HEK293 (cell line): ENCODE results near the gene FHIT.

Experiments
- CTCF ChIA-PET: fragments of 350-600 bp; formaldehyde crosslinking; extraction: SDS; loops from one replicate; lab custom pipeline; 2021; ENCODE audit warnings: antibody characterized with exemption; lab: Yijun Ruan, JAX
- POLR2A ChIA-PET: fragments of 300-600 bp; formaldehyde crosslinking; extraction: SDS; loops from one replicate; lab custom pipeline; 2020; ENCODE audit warnings: antibody characterized with exemption, inconsistent platforms; lab: Yijun Ruan, JAX
- H3K27ac ChIP-seq: fragments of 200-500 bp; sonication (Bioruptor generic); 2 replicates; pipeline ENCODE4 v1.5.1; 2014; ENCODE audit warnings: low read depth, low read length, control low read depth, inconsistent platforms; ENCODE audit errors: extremely low read depth
- H3K36me3 ChIP-seq, 2 experiments: fragments of 200-500 bp in 1 of 2; sonication (Bioruptor generic) in 1 of 2; 1 replicate in 1 of 2; 2 replicates in 1 of 2; pipeline ENCODE4 v1.5.1; 2014 to 2017; ENCODE audit warnings: inconsistent platforms in 2 of 2, low read length in 2 of 2; ENCODE audit not compliant: control insufficient read depth in 2 of 2, insufficient read depth in 1 of 2
- H3K4me1 ChIP-seq: fragments of 200-500 bp; sonication (Bioruptor generic); 2 replicates; pipeline ENCODE4 v1.5.1; 2014; ENCODE audit warnings: mild to moderate bottlenecking, low read length, inconsistent platforms; ENCODE audit not compliant: control insufficient read depth, insufficient read depth
- H3K4me3 ChIP-seq: 2 replicates; pipeline ENCODE4 v1.5.1; 2011; ENCODE audit warnings: low read depth, mild to moderate bottlenecking, control low read depth, low read length, moderate library complexity
- H3K9me3 ChIP-seq: fragments of 200-500 bp; sonication (Bioruptor generic); 2 replicates; pipeline ENCODE4 v1.5.1; 2014; ENCODE audit warnings: low read depth, low read length, inconsistent platforms; ENCODE audit not compliant: control insufficient read depth, insufficient read depth
- BCL6B ChIP-seq: fragments of 450-650 bp; formaldehyde crosslinking; IDR thresholded peaks from 2 replicates; pipeline ENCODE4 v1.5.1; 2017; ENCODE audit warnings: missing biosample characterization, missing genetic modification characterization
- ELK4 ChIP-seq: IDR thresholded peaks from 2 replicates; pipeline ENCODE4 v1.6.1; 2011; ENCODE audit warnings: mild to moderate bottlenecking, low read depth, low read length, borderline replicate concordance
- MYNN ChIP-seq: fragments of 450-650 bp; formaldehyde crosslinking; IDR thresholded peaks from 2 replicates; pipeline ENCODE4 v1.5.1; 2016; ENCODE audit warnings: missing biosample characterization, missing genetic modification characterization, borderline replicate concordance
- PRDM1 ChIP-seq: fragments of 450-650 bp; formaldehyde crosslinking; IDR thresholded peaks from 2 replicates; pipeline ENCODE4; 2016; ENCODE audit warnings: missing biosample characterization, missing genetic modification characterization
- PRDM6 ChIP-seq: fragments of 450-650 bp; formaldehyde crosslinking; IDR thresholded peaks from 2 replicates; pipeline ENCODE4 v1.5.1; 2017; ENCODE audit warnings: missing biosample characterization, missing genetic modification characterization
- SCRT2 ChIP-seq: fragments of 450-650 bp; formaldehyde crosslinking; IDR thresholded peaks from 2 replicates; pipeline ENCODE4 v1.5.1; 2016; ENCODE audit warnings: missing biosample characterization, missing genetic modification characterization
- SP3 ChIP-seq: fragments of 450-650 bp; formaldehyde crosslinking; IDR thresholded peaks from 2 replicates; pipeline ENCODE4 v1.5.1; 2016; ENCODE audit warnings: missing biosample characterization, missing genetic modification characterization
- ZEB2 ChIP-seq: fragments of 450-650 bp; formaldehyde crosslinking; IDR thresholded peaks from 2 replicates; pipeline ENCODE4 v1.5.1; 2016; ENCODE audit warnings: missing biosample characterization, missing genetic modification characterization
- ZFP3 ChIP-seq: fragments of 450-650 bp; formaldehyde crosslinking; IDR thresholded peaks from 2 replicates; pipeline ENCODE4 v1.5.1; 2016; ENCODE audit warnings: low read depth, missing biosample characterization, missing genetic modification characterization
- ZFP41 ChIP-seq: fragments of 450-650 bp; formaldehyde crosslinking; IDR thresholded peaks from 2 replicates; pipeline ENCODE4 v1.5.1; 2016; ENCODE audit warnings: missing biosample characterization, missing genetic modification characterization, borderline replicate concordance
- ZNF133 ChIP-seq: fragments of 450-650 bp; formaldehyde crosslinking; IDR thresholded peaks from 2 replicates; pipeline ENCODE4 v1.5.1; 2016; ENCODE audit warnings: missing biosample characterization, missing genetic modification characterization
- ZNF175 ChIP-seq: fragments of 450-650 bp; formaldehyde crosslinking; IDR thresholded peaks from 2 replicates; pipeline ENCODE4 v1.5.1; 2016; ENCODE audit warnings: missing biosample characterization, missing genetic modification characterization
- ZNF239 ChIP-seq: fragments of 450-650 bp; formaldehyde crosslinking; IDR thresholded peaks from 2 replicates; pipeline ENCODE4 v1.5.1; 2016; ENCODE audit warnings: missing biosample characterization, missing genetic modification characterization
- ZNF302 ChIP-seq: fragments of 450-650 bp; formaldehyde crosslinking; IDR thresholded peaks from 2 replicates; pipeline ENCODE4 v1.5.1; 2016; ENCODE audit warnings: missing biosample characterization, missing genetic modification characterization, low read depth
- ZNF311 ChIP-seq: fragments of 450-650 bp; formaldehyde crosslinking; IDR thresholded peaks from 2 replicates; pipeline ENCODE4 v1.5.1; 2017; ENCODE audit warnings: missing biosample characterization, missing genetic modification characterization, borderline replicate concordance
- ZNF362 ChIP-seq: fragments of 450-650 bp; formaldehyde crosslinking; IDR thresholded peaks from 2 replicates; pipeline ENCODE4 v1.5.1; 2016; ENCODE audit warnings: missing biosample characterization, missing genetic modification characterization
- ZNF48 ChIP-seq: fragments of 450-650 bp; formaldehyde crosslinking; IDR thresholded peaks from 2 replicates; pipeline ENCODE4 v1.5.1; 2016; ENCODE audit warnings: missing biosample characterization, missing genetic modification characterization
- ZNF501 ChIP-seq: fragments of 450-650 bp; formaldehyde crosslinking; IDR thresholded peaks from 2 replicates; pipeline ENCODE4 v1.5.1; 2016; ENCODE audit warnings: missing biosample characterization, missing genetic modification characterization
- ZNF580 ChIP-seq: fragments of 450-650 bp; formaldehyde crosslinking; IDR thresholded peaks from 2 replicates; pipeline ENCODE4 v1.5.1; 2016; ENCODE audit warnings: missing biosample characterization, missing genetic modification characterization
- ZNF626 ChIP-seq: fragments of 450-650 bp; sonication (Bioruptor Pico); formaldehyde crosslinking; IDR thresholded peaks from 2 replicates; pipeline ENCODE4 v1.5.1; 2018; ENCODE audit warnings: missing biosample characterization, missing genetic modification characterization, inconsistent platforms
- ZSCAN30 ChIP-seq: fragments of 450-650 bp; IDR thresholded peaks from 2 replicates; pipeline ENCODE4 v1.5.1; 2018; ENCODE audit warnings: missing biosample characterization, mild to moderate bottlenecking, missing genetic modification characterization, moderate library complexity
- TF ChIP-seq, protein P1 (sequence below): sonication (generic); formaldehyde crosslinking; IDR thresholded peaks from 2 replicates; pipeline ENCODE4 v1.8.1; 2022; ENCODE audit warnings: mild to moderate bottlenecking, moderate library complexity, missing genetic modification reagents
- TF ChIP-seq, protein P2 (sequence below): fragments of 450-650 bp; formaldehyde crosslinking; IDR thresholded peaks from 2 replicates; pipeline ENCODE4 v1.5.1; 2016; ENCODE audit warnings: missing biosample characterization, missing genetic modification characterization
- TF ChIP-seq, protein P3 (sequence below): fragments of 450-650 bp; formaldehyde crosslinking; IDR thresholded peaks from 2 replicates; pipeline ENCODE4 v1.5.1; 2016; ENCODE audit warnings: missing biosample characterization, missing genetic modification characterization

Gene FHIT

DNA sequence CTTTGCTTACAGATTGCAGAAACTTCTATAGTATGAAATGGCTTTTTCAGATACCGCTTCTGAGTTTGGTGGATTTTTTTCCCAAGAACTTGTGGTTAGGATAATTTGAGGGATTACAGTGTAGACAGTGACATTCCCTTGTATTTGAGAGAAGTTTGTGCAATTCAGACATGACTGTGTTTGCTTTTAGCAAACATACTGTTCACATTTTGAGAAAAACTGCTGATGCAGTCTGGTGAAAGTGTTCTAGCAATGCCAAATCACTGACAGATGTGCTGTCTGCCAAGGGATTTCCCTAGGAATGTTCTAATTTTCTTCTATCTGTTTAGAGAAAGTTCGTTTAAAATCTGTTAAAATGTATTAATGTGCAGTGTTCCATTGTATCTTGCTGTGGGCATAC, 652.6 kb downstream of the FHIT start:
- CTCF ChIA-PET, result no interaction called here
- POLR2A ChIA-PET, result no interaction called here
- TF ChIP-seq ELK4 (no peak), SCRT2 (tag by site-specific recombination) (no peak), ZSCAN30 (tag by site-specific recombination) (no peak), BCL6B (tag by site-specific recombination) (no peak), ZNF239 (tag by site-specific recombination) (no peak), ZNF133 (tag by site-specific recombination) (no peak), ZFP3 (no peak)
- TF ChIP-seq, protein P1, sequence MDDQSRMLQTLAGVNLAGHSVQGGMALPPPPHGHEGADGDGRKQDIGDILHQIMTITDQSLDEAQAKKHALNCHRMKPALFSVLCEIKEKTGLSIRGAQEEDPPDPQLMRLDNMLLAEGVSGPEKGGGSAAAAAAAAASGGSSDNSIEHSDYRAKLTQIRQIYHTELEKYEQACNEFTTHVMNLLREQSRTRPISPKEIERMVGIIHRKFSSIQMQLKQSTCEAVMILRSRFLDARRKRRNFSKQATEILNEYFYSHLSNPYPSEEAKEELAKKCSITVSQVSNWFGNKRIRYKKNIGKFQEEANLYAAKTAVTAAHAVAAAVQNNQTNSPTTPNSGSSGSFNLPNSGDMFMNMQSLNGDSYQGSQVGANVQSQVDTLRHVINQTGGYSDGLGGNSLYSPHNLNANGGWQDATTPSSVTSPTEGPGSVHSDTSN (CRISPR knock-in tag), result no peak
- Histone ChIP-seq H3K4me3 (no peak overlapping the region), H3K9me3 (no peaks in the 10 kb centered on the region), H3K4me1 (no peaks in the 10 kb centered on the region), H3K36me3 (no peaks in the 10 kb centered on the region), H3K27ac (no peak overlapping the region)

DNA sequence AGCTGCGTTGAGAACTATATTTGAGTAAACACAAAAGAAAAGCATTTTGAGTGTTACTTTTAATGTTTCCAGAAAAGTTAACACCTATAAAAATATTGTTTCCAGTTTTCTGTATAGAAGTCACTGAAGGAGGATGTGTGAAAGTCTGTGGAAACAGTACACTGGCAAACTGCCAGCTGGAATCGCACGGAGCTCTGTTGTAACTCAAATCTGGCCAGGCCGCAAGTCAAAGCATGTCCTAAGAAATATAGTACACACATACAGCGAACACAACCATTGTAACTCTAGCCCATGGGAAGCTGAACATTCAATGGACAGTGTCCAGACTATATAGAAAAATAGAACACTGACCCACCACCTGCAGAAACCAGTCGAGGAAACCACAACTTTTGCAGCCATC, 657.2 kb downstream of the FHIT start:
- H3K4me1 ChIP-seq, result no peaks in the 10 kb centered on the region
- H3K9me3 ChIP-seq, result no peaks in the 10 kb centered on the region
- no peak overlapping the region for H3K27ac ChIP-seq
- H3K36me3 ChIP-seq, result no peaks in the 10 kb centered on the region
- no peak overlapping the region for H3K4me3 ChIP-seq
- POLR2A ChIA-PET, result no interaction called here
- CTCF ChIA-PET, result interaction anchor here (0.6 kb wide), 1 partner anchor 19 kb away, joined by 5 read pairs; no protein-coding TSS in a partner anchor
- TF ChIP-seq ZEB2 (tag by site-specific recombination) (no peak), ZNF580 (no peak), ZNF626 (tag by site-specific recombination) (no peak), ZNF175 (tag by site-specific recombination) (no peak), ZNF311 (tag by site-specific recombination) (no peak), SP3 (tag by site-specific recombination) (no peak), PRDM1 (tag by site-specific recombination) (no peak), ZNF302 (tag by site-specific recombination) (no peak), PRDM6 (tag by site-specific recombination) (no peak), ZNF362 (no peak), ZFP41 (tag by site-specific recombination) (no peak), ZNF501 (tag by site-specific recombination) (no peak), MYNN (no peak), ZNF48 (tag by site-specific recombination) (no peak)
- TF ChIP-seq, protein P2, sequence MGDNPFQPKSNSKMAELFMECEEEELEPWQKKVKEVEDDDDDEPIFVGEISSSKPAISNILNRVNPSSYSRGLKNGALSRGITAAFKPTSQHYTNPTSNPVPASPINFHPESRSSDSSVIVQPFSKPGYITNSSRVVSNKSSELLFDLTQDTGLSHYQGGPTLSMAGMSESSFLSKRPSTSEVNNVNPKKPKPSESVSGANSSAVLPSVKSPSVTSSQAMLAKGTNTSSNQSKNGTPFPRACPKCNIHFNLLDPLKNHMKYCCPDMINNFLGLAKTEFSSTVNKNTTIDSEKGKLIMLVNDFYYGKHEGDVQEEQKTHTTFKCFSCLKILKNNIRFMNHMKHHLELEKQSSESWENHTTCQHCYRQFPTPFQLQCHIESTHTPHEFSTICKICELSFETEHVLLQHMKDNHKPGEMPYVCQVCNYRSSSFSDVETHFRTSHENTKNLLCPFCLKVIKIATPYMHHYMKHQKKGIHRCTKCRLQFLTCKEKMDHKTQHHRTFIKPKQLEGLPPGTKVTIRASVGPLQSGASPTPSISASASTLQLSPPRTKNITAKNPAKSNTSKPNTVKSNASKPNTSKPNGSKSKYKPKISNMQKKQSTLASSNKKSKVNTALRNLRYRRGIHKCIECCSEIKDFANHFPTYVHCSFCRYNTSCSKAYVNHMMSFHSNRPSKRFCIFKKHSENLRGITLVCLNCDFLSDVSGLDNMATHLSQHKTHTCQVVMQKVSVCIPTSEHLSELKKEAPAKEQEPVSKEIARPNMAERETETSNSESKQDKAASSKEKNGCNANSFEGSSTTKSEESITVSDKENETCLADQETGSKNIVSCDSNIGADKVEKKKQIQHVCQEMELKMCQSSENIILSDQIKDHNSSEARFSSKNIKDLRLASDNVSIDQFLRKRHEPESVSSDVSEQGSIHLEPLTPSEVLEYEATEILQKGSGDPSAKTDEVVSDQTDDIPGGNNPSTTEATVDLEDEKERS (tag by site-specific recombination), result no peak
- TF ChIP-seq, protein P3, sequence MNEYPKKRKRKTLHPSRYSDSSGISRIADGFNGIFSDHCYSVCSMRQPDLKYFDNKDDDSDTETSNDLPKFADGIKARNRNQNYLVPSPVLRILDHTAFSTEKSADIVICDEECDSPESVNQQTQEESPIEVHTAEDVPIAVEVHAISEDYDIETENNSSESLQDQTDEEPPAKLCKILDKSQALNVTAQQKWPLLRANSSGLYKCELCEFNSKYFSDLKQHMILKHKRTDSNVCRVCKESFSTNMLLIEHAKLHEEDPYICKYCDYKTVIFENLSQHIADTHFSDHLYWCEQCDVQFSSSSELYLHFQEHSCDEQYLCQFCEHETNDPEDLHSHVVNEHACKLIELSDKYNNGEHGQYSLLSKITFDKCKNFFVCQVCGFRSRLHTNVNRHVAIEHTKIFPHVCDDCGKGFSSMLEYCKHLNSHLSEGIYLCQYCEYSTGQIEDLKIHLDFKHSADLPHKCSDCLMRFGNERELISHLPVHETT, result no peak
